LNCaP clone FGC (cell line): ENCODE data around the gene PRDM16.

ENCODE experiments used
- DNase-seq: peaks from one replicate; pipeline ENCODE4 v3.0.0-alpha.2; 2011; ENCODE audit warnings: low read depth
- H3K4me3 ChIP-seq: 2 replicates; pipeline ENCODE4 v1.5.1; 2011; ENCODE audit warnings: mild to moderate bottlenecking, low read depth, low read length, control low read depth
- TF ChIP-seq, protein P1 (sequence below): IDR thresholded peaks from 2 replicates; pipeline ENCODE4 v1.5.1; 2012; ENCODE audit warnings: mild to moderate bottlenecking; ENCODE audit not compliant: control insufficient read depth, insufficient read depth; ENCODE audit errors: extremely low read depth

Gene PRDM16

DNA sequence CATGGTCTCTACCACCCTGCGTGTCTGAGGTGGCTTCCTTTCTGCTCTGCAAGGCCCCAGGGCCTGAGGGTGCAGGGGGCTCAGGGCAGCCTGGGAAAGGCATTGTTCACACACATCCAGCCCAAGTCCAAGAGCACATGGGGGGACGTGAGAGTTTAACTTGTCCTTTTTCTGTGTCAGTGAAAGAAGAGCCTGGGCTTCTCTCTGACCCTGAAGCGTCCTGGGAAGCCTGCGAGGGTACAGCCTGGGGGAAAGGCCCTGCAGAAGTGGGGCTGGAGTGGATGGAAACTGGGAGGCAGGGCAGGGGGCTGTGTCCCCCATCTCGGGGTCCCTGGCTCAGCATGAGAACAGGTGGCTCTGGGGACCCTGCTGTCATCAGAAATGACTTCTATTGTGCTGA is 181.6 kb downstream of the PRDM16 start:
- H3K4me3 ChIP-seq = no peak overlapping the region
- TF ChIP-seq, protein P1, sequence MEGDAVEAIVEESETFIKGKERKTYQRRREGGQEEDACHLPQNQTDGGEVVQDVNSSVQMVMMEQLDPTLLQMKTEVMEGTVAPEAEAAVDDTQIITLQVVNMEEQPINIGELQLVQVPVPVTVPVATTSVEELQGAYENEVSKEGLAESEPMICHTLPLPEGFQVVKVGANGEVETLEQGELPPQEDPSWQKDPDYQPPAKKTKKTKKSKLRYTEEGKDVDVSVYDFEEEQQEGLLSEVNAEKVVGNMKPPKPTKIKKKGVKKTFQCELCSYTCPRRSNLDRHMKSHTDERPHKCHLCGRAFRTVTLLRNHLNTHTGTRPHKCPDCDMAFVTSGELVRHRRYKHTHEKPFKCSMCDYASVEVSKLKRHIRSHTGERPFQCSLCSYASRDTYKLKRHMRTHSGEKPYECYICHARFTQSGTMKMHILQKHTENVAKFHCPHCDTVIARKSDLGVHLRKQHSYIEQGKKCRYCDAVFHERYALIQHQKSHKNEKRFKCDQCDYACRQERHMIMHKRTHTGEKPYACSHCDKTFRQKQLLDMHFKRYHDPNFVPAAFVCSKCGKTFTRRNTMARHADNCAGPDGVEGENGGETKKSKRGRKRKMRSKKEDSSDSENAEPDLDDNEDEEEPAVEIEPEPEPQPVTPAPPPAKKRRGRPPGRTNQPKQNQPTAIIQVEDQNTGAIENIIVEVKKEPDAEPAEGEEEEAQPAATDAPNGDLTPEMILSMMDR = no peak
- no peak for DNase-seq

GRCh38 chr1:3251099-3251806 is 182.2 kb downstream of the PRDM16 start:
- DNase-seq = no peak
- TF ChIP-seq, protein P1 = no peak

DNA sequence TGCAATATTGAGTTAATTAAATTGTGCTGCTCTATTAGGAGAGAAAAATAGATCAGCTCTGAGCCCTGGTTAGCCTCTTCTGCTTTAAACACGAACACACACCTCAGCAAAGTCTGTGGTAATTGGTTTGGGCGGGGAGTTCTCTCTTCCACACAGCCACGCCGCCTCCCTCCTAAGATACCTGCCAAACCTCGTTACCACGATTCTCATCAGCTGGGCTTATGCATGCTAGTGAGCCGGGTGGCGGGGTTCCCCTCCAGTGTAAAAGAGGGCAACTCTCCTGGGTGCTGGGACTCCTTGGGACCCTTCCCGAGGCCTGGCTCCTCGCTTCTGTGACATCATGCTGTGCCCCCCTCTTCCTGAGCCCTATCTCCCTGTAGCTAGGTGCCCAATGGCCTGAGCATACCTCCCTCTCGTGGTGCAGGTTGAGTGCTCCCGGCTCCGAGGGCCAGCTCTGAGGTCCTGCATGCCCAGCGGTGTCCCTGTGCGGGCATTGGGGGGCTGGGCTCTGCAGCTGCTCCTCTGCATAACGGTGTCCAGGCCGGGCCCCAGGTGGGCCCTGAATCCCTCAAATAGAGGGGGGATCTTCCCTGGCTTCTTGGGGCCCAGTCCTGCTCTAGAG is 182.9 kb downstream of the PRDM16 start:
- no peak overlapping the region for H3K4me3 ChIP-seq
- TF ChIP-seq, protein P1 = no peak
- no peak for DNase-seq

More at GRCh38 chr1:3251099-3251806, 182.2 kb downstream of the PRDM16 start:
- H3K4me3 ChIP-seq = no peak overlapping the region

DNA sequence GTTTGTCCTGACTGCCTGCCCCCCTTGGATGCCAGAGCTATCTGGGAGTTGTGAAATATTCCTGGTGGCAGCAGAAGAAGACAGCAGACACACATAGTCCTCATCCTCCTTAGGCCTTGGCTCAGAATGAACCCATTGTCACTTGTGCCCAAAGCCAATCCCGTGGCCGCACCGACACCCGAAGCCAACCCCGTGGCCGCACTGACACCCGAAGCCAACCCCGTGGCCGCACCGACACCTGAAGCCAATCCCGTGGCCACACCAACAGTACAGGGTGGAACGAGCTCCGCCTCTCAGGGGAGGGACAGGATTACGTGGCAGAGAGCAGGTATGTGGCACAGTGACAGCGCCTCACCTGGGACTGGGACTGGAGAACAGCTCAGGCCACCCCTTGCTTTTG is 186.7 kb downstream of the PRDM16 start:
- TF ChIP-seq, protein P1 = no peak
- DNase-seq = peak; percentile 10
- no peak overlapping the region for H3K4me3 ChIP-seq

- H3K4me3 ChIP-seq = no peak overlapping the region
- TF ChIP-seq, protein P1 = no peak
- DNase-seq = no peak
Observed at GRCh38 chr1:3257788-3258187, 188.8 kb downstream of the PRDM16 start.

GRCh38 chr1:3258386-3259003 is 189.5 kb downstream of the PRDM16 start:
- TF ChIP-seq, protein P1 = no peak
- no peak overlapping the region for H3K4me3 ChIP-seq
- DNase-seq = no peak
